ENCODE data around the gene TCERG1L.

TCERG1L gene

DNA sequence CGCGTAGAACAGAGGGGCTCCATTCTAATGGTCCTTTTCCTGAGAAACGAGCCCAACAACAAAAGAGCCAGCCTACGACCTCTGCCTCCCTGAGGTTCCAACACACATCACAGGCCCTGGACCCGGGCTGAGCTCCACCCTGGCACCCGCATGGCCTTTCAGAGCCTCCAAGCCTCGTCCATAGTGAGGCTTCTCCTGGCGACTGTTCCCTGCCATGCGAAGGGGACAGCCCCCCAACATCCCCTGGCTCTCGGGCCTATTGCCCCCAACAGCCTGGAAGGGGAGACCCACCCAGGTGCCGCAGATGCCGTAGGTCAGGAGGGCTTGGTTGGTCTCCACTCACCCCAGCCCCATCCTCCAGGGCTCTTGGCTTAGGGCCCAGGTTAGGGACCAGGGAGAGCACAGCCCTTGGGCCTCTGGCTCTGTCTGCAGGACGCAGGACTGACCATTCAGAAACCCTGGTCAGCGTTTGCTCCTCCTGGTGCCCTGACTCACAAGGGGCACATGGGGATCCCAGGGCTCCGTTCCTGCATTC is 91.5 kb downstream of the TCERG1L start:
- WGBS = 80% methylated on average over 15 of the region's 15 CpGs
- no peaks in the 10 kb centered on the region for H3K36me3 ChIP-seq (ENCODE audit: control insufficient read depth in 1 of 2, insufficient read depth in 2 of 2, low read depth in 1 of 2, low read length in 2 of 2)
- H3K79me1 ChIP-seq (replicated peaks; ENCODE audit: low read length, poor library complexity, severe bottlenecking) = no peaks in the 10 kb centered on the region
- no peak overlapping the region for H4K91ac ChIP-seq (ENCODE audit: low read length)
- no peaks in the 10 kb centered on the region for H3K9me3 ChIP-seq (ENCODE audit: control insufficient read depth, low read length)
- no peak overlapping the region for H3K14ac ChIP-seq (ENCODE audit: low read length in 2 of 2)
- no peak overlapping the region for H3K9ac ChIP-seq (ENCODE audit: low read length)
- no peak overlapping the region for H3K4me3 ChIP-seq (ENCODE audit: insufficient read depth in 1 of 2, low read depth in 1 of 2, low read length in 2 of 2)
- no peak overlapping the region for H3K4me2 ChIP-seq (ENCODE audit: low read length, poor library complexity, severe bottlenecking)
- no peak overlapping the region for H4K8ac ChIP-seq (ENCODE audit: low read length)
- H3K23ac ChIP-seq (ENCODE audit: low read length in 2 of 2) = no peak overlapping the region
- no peak overlapping the region for H3K4ac ChIP-seq (ENCODE audit: low read depth in 1 of 2, low read length in 2 of 2)
- no peak overlapping the region for H2BK15ac ChIP-seq (ENCODE audit: low read depth, poor library complexity, severe bottlenecking)
- no peak overlapping the region for H3K27ac ChIP-seq (ENCODE audit: low read length, poor library complexity, severe bottlenecking)
- no peak overlapping the region for H2BK120ac ChIP-seq (ENCODE audit: low read depth, low read length)
- DNase-seq = no peak
- no peak overlapping the region for H2AK5ac ChIP-seq (ENCODE audit: low read length, severe bottlenecking)
- H2BK12ac ChIP-seq (ENCODE audit: low read length in 2 of 2) = no peak overlapping the region
- no peak overlapping the region for H3K18ac ChIP-seq (ENCODE audit: low read depth in 1 of 2, low read length in 2 of 2)
- no peaks in the 10 kb centered on the region for H3K4me1 ChIP-seq (ENCODE audit: control insufficient read depth, insufficient read depth, low read depth, low read length)
- no peak overlapping the region for H2BK5ac ChIP-seq (ENCODE audit: low read depth, low read length, poor library complexity, severe bottlenecking)
- H3K27me3 ChIP-seq (ENCODE audit: control insufficient read depth in 1 of 2, insufficient read depth in 1 of 2, low read length in 2 of 2) = no peaks in the 10 kb centered on the region
- no peak overlapping the region for H2AFZ ChIP-seq (ENCODE audit: low read depth, low read length)

GRCh38 chr10:131219584-131219886 is 92.0 kb downstream of the TCERG1L start:
- H2BK15ac ChIP-seq (ENCODE audit: low read depth, poor library complexity, severe bottlenecking) = no peak overlapping the region
- H3K27me3 ChIP-seq (ENCODE audit: control insufficient read depth in 1 of 2, insufficient read depth in 1 of 2, low read length in 2 of 2) = no peaks in the 10 kb centered on the region
- no peak overlapping the region for H3K4ac ChIP-seq (ENCODE audit: low read depth in 1 of 2, low read length in 2 of 2)
- no peak overlapping the region for H2AK5ac ChIP-seq (ENCODE audit: low read length, severe bottlenecking)
- H3K4me2 ChIP-seq (ENCODE audit: low read length, poor library complexity, severe bottlenecking) = no peak overlapping the region
- no peak overlapping the region for H3K14ac ChIP-seq (ENCODE audit: low read length in 2 of 2)
- no peak overlapping the region for H3K18ac ChIP-seq (ENCODE audit: low read depth in 1 of 2, low read length in 2 of 2)
- no peak overlapping the region for H2AFZ ChIP-seq (ENCODE audit: low read depth, low read length)
- no peak overlapping the region for H2BK5ac ChIP-seq (ENCODE audit: low read depth, low read length, poor library complexity, severe bottlenecking)
- no peaks in the 10 kb centered on the region for H3K79me1 ChIP-seq (replicated peaks; ENCODE audit: low read length, poor library complexity, severe bottlenecking)
- H3K9me3 ChIP-seq (ENCODE audit: control insufficient read depth, low read length) = no peaks in the 10 kb centered on the region
- WGBS = 91% methylated on average over 10 of the region's 10 CpGs
- no peak overlapping the region for H3K9ac ChIP-seq (ENCODE audit: low read length)
- no peak overlapping the region for H2BK12ac ChIP-seq (ENCODE audit: low read length in 2 of 2)
- no peaks in the 10 kb centered on the region for H3K36me3 ChIP-seq (ENCODE audit: control insufficient read depth in 1 of 2, insufficient read depth in 2 of 2, low read depth in 1 of 2, low read length in 2 of 2)
- DNase-seq = no peak
- H3K4me3 ChIP-seq (ENCODE audit: insufficient read depth in 1 of 2, low read depth in 1 of 2, low read length in 2 of 2) = no peak overlapping the region
- H4K91ac ChIP-seq (ENCODE audit: low read length) = no peak overlapping the region
- H4K8ac ChIP-seq (ENCODE audit: low read length) = no peak overlapping the region
- no peak overlapping the region for H3K23ac ChIP-seq (ENCODE audit: low read length in 2 of 2)
- H3K4me1 ChIP-seq (ENCODE audit: control insufficient read depth, insufficient read depth, low read depth, low read length) = no peaks in the 10 kb centered on the region
- H3K27ac ChIP-seq (ENCODE audit: low read length, poor library complexity, severe bottlenecking) = no peak overlapping the region
- H2BK120ac ChIP-seq (ENCODE audit: low read depth, low read length) = no peak overlapping the region

- no peak overlapping the region for H2AK5ac ChIP-seq (ENCODE audit: low read length, severe bottlenecking)
- no peak overlapping the region for H3K4me2 ChIP-seq (ENCODE audit: low read length, poor library complexity, severe bottlenecking)
- H3K4me1 ChIP-seq (ENCODE audit: control insufficient read depth, insufficient read depth, low read depth, low read length) = no peaks in the 10 kb centered on the region
- H2BK120ac ChIP-seq (ENCODE audit: low read depth, low read length) = no peak overlapping the region
- no peak overlapping the region for H3K18ac ChIP-seq (ENCODE audit: low read depth in 1 of 2, low read length in 2 of 2)
- no peak overlapping the region for H3K9ac ChIP-seq (ENCODE audit: low read length)
- no peak overlapping the region for H4K91ac ChIP-seq (ENCODE audit: low read length)
- H2BK12ac ChIP-seq (ENCODE audit: low read length in 2 of 2) = no peak overlapping the region
- H3K23ac ChIP-seq (ENCODE audit: low read length in 2 of 2) = no peak overlapping the region
- H3K4ac ChIP-seq (ENCODE audit: low read depth in 1 of 2, low read length in 2 of 2) = no peak overlapping the region
- H3K14ac ChIP-seq (ENCODE audit: low read length in 2 of 2) = no peak overlapping the region
- H3K27ac ChIP-seq (ENCODE audit: low read length, poor library complexity, severe bottlenecking) = no peak overlapping the region
- no peak overlapping the region for H3K4me3 ChIP-seq (ENCODE audit: insufficient read depth in 1 of 2, low read depth in 1 of 2, low read length in 2 of 2)
- H3K79me1 ChIP-seq (replicated peaks; ENCODE audit: low read length, poor library complexity, severe bottlenecking) = no peaks in the 10 kb centered on the region
- no peak for DNase-seq
- no peak overlapping the region for H4K8ac ChIP-seq (ENCODE audit: low read length)
- no peak overlapping the region for H2BK15ac ChIP-seq (ENCODE audit: low read depth, poor library complexity, severe bottlenecking)
- H3K27me3 ChIP-seq (ENCODE audit: control insufficient read depth in 1 of 2, insufficient read depth in 1 of 2, low read length in 2 of 2) = no peaks in the 10 kb centered on the region
- H3K9me3 ChIP-seq (ENCODE audit: control insufficient read depth, low read length) = no peaks in the 10 kb centered on the region
- H3K36me3 ChIP-seq (ENCODE audit: control insufficient read depth in 1 of 2, insufficient read depth in 2 of 2, low read depth in 1 of 2, low read length in 2 of 2) = no peaks in the 10 kb centered on the region
- no peak overlapping the region for H2AFZ ChIP-seq (ENCODE audit: low read depth, low read length)
- WGBS = 82% methylated on average over 17 of the region's 17 CpGs
- no peak overlapping the region for H2BK5ac ChIP-seq (ENCODE audit: low read depth, low read length, poor library complexity, severe bottlenecking)
Measured at GRCh38 chr10:131218811-131219583, 92.5 kb downstream of the TCERG1L start.

GRCh38 chr10:131216681-131217230 is 94.8 kb downstream of the TCERG1L start:
- H2BK120ac ChIP-seq (ENCODE audit: low read depth, low read length) = no peak overlapping the region
- no peak overlapping the region for H3K4ac ChIP-seq (ENCODE audit: low read depth in 1 of 2, low read length in 2 of 2)
- no peak overlapping the region for H3K4me2 ChIP-seq (ENCODE audit: low read length, poor library complexity, severe bottlenecking)
- H3K23ac ChIP-seq (ENCODE audit: low read length in 2 of 2) = no peak overlapping the region
- H3K14ac ChIP-seq (ENCODE audit: low read length in 2 of 2) = no peak overlapping the region
- no peak for DNase-seq
- 73% methylated on average over 9 of the region's 9 CpGs for WGBS
- no peak overlapping the region for H3K18ac ChIP-seq (ENCODE audit: low read depth in 1 of 2, low read length in 2 of 2)
- no peak overlapping the region for H2AK5ac ChIP-seq (ENCODE audit: low read length, severe bottlenecking)
- H2AFZ ChIP-seq (ENCODE audit: low read depth, low read length) = no peak overlapping the region
- H3K36me3 ChIP-seq (ENCODE audit: control insufficient read depth in 1 of 2, insufficient read depth in 2 of 2, low read depth in 1 of 2, low read length in 2 of 2) = no peaks in the 10 kb centered on the region
- no peaks in the 10 kb centered on the region for H3K4me1 ChIP-seq (ENCODE audit: control insufficient read depth, insufficient read depth, low read depth, low read length)
- H3K27ac ChIP-seq (ENCODE audit: low read length, poor library complexity, severe bottlenecking) = no peak overlapping the region
- H3K4me3 ChIP-seq (ENCODE audit: insufficient read depth in 1 of 2, low read depth in 1 of 2, low read length in 2 of 2) = no peak overlapping the region
- H3K9ac ChIP-seq (ENCODE audit: low read length) = no peak overlapping the region
- no peaks in the 10 kb centered on the region for H3K27me3 ChIP-seq (ENCODE audit: control insufficient read depth in 1 of 2, insufficient read depth in 1 of 2, low read length in 2 of 2)
- no peak overlapping the region for H2BK15ac ChIP-seq (ENCODE audit: low read depth, poor library complexity, severe bottlenecking)
- no peak overlapping the region for H4K8ac ChIP-seq (ENCODE audit: low read length)
- no peak overlapping the region for H2BK12ac ChIP-seq (ENCODE audit: low read length in 2 of 2)
- H3K79me1 ChIP-seq (replicated peaks; ENCODE audit: low read length, poor library complexity, severe bottlenecking) = no peaks in the 10 kb centered on the region
- H4K91ac ChIP-seq (ENCODE audit: low read length) = no peak overlapping the region
- no peaks in the 10 kb centered on the region for H3K9me3 ChIP-seq (ENCODE audit: control insufficient read depth, low read length)
- no peak overlapping the region for H2BK5ac ChIP-seq (ENCODE audit: low read depth, low read length, poor library complexity, severe bottlenecking)

All from mesenchymal stem cell (in vitro differentiated cells and primary cell).